Caco-2 (cell line): ENCODE measurements around the gene DNER. TPM values are rescaled to one million over a fixed set of nuclear protein-coding genes. Genes with fewer than 3 reads are reported as not detected.

ENCODE experiments used
- BruUV-seq: library from RNA; stranded (reverse); fragments of 400-500 nt; replicated peaks from 2 replicates; lab custom pipeline; 2021; lab: Mats Ljungman, UMichigan
- CTCF ChIA-PET: fragments of 300-600 bp; sonication (Branson Sonifier 250); formaldehyde crosslinking; loops from one replicate; lab custom pipeline; 2022; ENCODE audit warnings: antibody characterized with exemption; lab: Charles Lee
- POLR2A ChIA-PET: fragments of 300-600 bp; sonication (Branson Sonifier 250); formaldehyde crosslinking; loops from one replicate; lab custom pipeline; 2022; ENCODE audit warnings: antibody characterized with exemption; lab: Charles Lee
- DNase-seq, 2 experiments: peaks; one replicate each; pipeline versions ENCODE4 v3.0.0 to v3.0.0-alpha.2; 2020 to 2022
- H3K27me3 ChIP-seq: replicated peaks from 2 replicates; pipeline ENCODE4 v1.6.0; 2011; ENCODE audit warnings: low read length; ENCODE audit not compliant: control insufficient read depth, insufficient read depth
- H3K36me3 ChIP-seq: 2 replicates; pipeline ENCODE4 v1.5.1; 2011; ENCODE audit warnings: low read length; ENCODE audit not compliant: control insufficient read depth, insufficient read depth
- H3K4me1 ChIP-seq: fragments of 250-450 bp; sonication (Bioruptor Pico); 2 replicates; pipeline ENCODE4 v1.5.1; 2020; ENCODE audit warnings: mild to moderate bottlenecking
- H3K4me3 ChIP-seq: 2 replicates; pipeline ENCODE4 v1.5.1; 2011; ENCODE audit warnings: low read depth, mild to moderate bottlenecking, control low read depth, low read length
- H3K9me3 ChIP-seq: fragments of 250-450 bp; sonication (Bioruptor Pico); 2 replicates; pipeline ENCODE4 v1.5.1; 2020; ENCODE audit warnings: mild to moderate bottlenecking, moderate library complexity
- H3K27ac Mint-ChIP-seq: one replicate; pipeline ENCODE4 v1.8.0; 2022; ENCODE audit warnings: mixed read lengths; ENCODE audit not compliant: unreplicated experiment
- H3K27me3 Mint-ChIP-seq: one replicate; pipeline ENCODE4 v1.8.0; 2022; ENCODE audit warnings: mixed read lengths; ENCODE audit not compliant: insufficient read depth, unreplicated experiment
- H3K36me3 Mint-ChIP-seq: one replicate; pipeline ENCODE4 v1.8.0; 2022; ENCODE audit warnings: mild to moderate bottlenecking, mixed read lengths; ENCODE audit not compliant: insufficient read depth, unreplicated experiment
- H3K4me1 Mint-ChIP-seq: one replicate; pipeline ENCODE4 v1.8.0; 2022; ENCODE audit warnings: low read depth, mixed read lengths; ENCODE audit not compliant: unreplicated experiment
- H3K4me3 Mint-ChIP-seq: one replicate; pipeline ENCODE4 v1.8.0; 2022; ENCODE audit warnings: mild to moderate bottlenecking, moderate library complexity, mixed read lengths; ENCODE audit not compliant: unreplicated experiment
- H3K9me3 Mint-ChIP-seq: one replicate; pipeline ENCODE4 v1.8.0; 2022; ENCODE audit warnings: mixed read lengths; ENCODE audit not compliant: unreplicated experiment
- intact Hi-C: fragments of 100-400 bp; cut with micrococcal nuclease; formaldehyde crosslinking; loops from one replicate; pipeline ENCODE4 v1.10.0; 2022; ENCODE audit not compliant: unreplicated experiment
- total RNA-seq: library from RNA; stranded (reverse); gene quantifications from 2 replicates; pipeline ENCODE4 v1.2.3, GENCODE V29; 2022
- TF ChIP-seq, protein P1 (sequence below), 2 experiments: fragments of 200-600 bp in 1 of 2; IDR thresholded peaks; 1 replicate in 1 of 2; 2 replicates in 1 of 2; pipeline versions ENCODE4 v1.5.1 to v1.8.0; 2011 to 2022; ENCODE audit warnings: antibody characterized with exemption in 1 of 2, control low read depth in 1 of 2, inconsistent platforms in 1 of 2, low read depth in 1 of 2, low read length in 1 of 2, mild to moderate bottlenecking in 1 of 2, moderate library complexity in 1 of 2; ENCODE audit not compliant: insufficient read depth in 1 of 2, severe bottlenecking in 1 of 2, unreplicated experiment in 1 of 2

DNER gene
- total RNA-seq, 1 experiment from 2014 or later: not detected

DNA sequence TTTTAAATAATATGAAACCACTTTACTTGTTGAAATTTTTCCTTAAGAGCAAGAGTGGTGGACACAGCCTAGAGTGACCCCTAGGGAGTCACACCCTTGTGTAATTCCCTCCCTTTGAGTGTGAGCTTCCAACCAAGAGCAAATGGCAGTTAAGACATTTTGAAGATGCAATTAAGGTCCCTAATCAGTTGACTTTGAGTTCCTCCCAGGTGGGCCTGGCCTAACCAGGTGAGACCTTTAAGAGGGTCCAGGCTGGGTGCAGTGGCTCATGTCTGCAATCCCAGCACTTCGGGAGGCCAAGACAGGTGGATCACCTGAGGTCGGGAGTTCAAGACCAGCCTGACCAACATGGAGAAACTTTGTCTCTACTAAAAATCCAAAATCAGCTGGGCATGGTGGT is 299.7 kb downstream of the DNER start:
- intact Hi-C loops: no loop called here
- Mint-ChIP-seq H3K4me1 (peaks cover 7% of the 10 kb centered on the region), H3K9me3 (peaks cover 8% of the 10 kb centered on the region), H3K27me3 (peaks cover 3% of the 10 kb centered on the region), H3K36me3 (no peaks in the 10 kb centered on the region), H3K27ac (no peak overlapping the region), H3K4me3 (no peak overlapping the region)
- Histone ChIP-seq H3K4me3 (no peak overlapping the region), H3K27me3 (no peaks in the 10 kb centered on the region), H3K36me3 (no peaks in the 10 kb centered on the region), H3K9me3 (no peaks in the 10 kb centered on the region), H3K4me1 (no peaks in the 10 kb centered on the region)
- POLR2A ChIA-PET: no interaction called here
- BruUV-seq: no TSS peak
- no peak for DNase-seq
- TF ChIP-seq, protein P1, sequence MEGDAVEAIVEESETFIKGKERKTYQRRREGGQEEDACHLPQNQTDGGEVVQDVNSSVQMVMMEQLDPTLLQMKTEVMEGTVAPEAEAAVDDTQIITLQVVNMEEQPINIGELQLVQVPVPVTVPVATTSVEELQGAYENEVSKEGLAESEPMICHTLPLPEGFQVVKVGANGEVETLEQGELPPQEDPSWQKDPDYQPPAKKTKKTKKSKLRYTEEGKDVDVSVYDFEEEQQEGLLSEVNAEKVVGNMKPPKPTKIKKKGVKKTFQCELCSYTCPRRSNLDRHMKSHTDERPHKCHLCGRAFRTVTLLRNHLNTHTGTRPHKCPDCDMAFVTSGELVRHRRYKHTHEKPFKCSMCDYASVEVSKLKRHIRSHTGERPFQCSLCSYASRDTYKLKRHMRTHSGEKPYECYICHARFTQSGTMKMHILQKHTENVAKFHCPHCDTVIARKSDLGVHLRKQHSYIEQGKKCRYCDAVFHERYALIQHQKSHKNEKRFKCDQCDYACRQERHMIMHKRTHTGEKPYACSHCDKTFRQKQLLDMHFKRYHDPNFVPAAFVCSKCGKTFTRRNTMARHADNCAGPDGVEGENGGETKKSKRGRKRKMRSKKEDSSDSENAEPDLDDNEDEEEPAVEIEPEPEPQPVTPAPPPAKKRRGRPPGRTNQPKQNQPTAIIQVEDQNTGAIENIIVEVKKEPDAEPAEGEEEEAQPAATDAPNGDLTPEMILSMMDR (IDR thresholded peaks at IDR 0.05; ENCODE audit: insufficient read depth in 1 of 2, low read depth in 1 of 2, low read length in 1 of 2, severe bottlenecking in 1 of 2, unreplicated experiment in 1 of 2): no peak
- CTCF ChIA-PET: no interaction called here

DNA sequence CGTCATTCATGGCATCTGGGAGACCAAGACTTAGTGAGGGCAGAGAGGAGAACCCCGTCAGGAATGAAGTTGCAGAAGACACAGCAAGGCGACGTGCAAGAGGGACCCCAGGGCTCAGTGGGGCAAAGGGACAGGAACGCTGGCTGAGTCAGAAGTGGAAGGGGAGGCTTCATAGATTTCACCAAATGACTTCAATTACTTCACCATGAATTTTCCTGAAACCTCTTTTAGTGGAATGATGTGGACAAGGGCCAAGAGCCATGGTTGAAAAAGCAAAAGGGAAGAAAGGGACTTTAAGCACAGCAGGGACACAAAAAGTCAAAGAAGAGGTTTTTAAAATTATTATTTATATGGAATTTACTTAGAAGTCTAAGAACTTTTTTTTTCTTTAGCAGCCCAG is 301.7 kb downstream of the DNER start:
- no peak for DNase-seq
- H3K27ac Mint-ChIP-seq: no peak overlapping the region
- no TSS peak for BruUV-seq
- H3K4me3 ChIP-seq: no peak overlapping the region
- H3K4me1 ChIP-seq: peaks cover 8% of the 10 kb centered on the region
- no peaks in the 10 kb centered on the region for H3K36me3 Mint-ChIP-seq
- intact Hi-C loops: no loop called here
- H3K36me3 ChIP-seq: no peaks in the 10 kb centered on the region
- CTCF ChIA-PET: no interaction called here
- peaks cover 7% of the 10 kb centered on the region for H3K4me1 Mint-ChIP-seq
- no peaks in the 10 kb centered on the region for H3K27me3 ChIP-seq
- TF ChIP-seq, protein P1 (IDR thresholded peaks at IDR 0.05; ENCODE audit: insufficient read depth in 1 of 2, low read depth in 1 of 2, low read length in 1 of 2, severe bottlenecking in 1 of 2, unreplicated experiment in 1 of 2): no peak
- no peak overlapping the region for H3K4me3 Mint-ChIP-seq
- POLR2A ChIA-PET: no interaction called here
- peaks cover 3% of the 10 kb centered on the region for H3K27me3 Mint-ChIP-seq
- H3K9me3 Mint-ChIP-seq: peaks cover 10% of the 10 kb centered on the region
- H3K9me3 ChIP-seq: 0 out of 2 replicates have a peak, but pooled peaks cover 3% of the 10 kb centered on the region

DNA sequence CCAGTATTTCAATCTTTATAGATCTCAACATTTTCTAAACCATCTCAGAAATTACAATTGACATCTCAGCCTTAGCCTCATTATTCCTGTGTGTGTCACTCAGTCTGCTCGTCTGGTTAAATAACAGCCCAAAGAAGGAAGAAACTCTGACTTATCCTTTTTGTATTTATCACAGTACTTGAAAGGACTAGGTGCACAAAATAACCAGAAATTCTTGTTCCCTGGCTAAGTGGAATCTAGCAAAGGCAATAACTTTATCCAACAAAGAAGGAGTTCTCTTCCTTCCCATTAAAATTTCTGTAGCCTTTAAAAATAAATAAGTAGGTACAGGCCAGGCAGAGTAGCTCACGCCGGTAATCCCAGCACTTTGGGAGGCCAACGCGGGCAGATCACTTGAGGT is 303.4 kb downstream of the DNER start:
- intact Hi-C loops: no loop called here
- ChIA-PET CTCF (no interaction called here), POLR2A (no interaction called here)
- DNase-seq: no peak
- BruUV-seq: no TSS peak
- TF ChIP-seq, protein P1 (IDR thresholded peaks at IDR 0.05; ENCODE audit: insufficient read depth in 1 of 2, low read depth in 1 of 2, low read length in 1 of 2, severe bottlenecking in 1 of 2, unreplicated experiment in 1 of 2): no peak
- Histone ChIP-seq H3K9me3 (0 out of 2 replicates have a peak, but pooled peaks cover 3% of the 10 kb centered on the region), H3K27me3 (no peaks in the 10 kb centered on the region), H3K4me3 (no peak overlapping the region), H3K36me3 (no peaks in the 10 kb centered on the region), H3K4me1 (peaks cover 8% of the 10 kb centered on the region)
- no peaks in the 10 kb centered on the region for H3K36me3 Mint-ChIP-seq
- H3K9me3 Mint-ChIP-seq: peaks cover 10% of the 10 kb centered on the region
- no peaks in the 10 kb centered on the region for H3K27me3 Mint-ChIP-seq
- H3K4me3 Mint-ChIP-seq: no peak overlapping the region
- no peak overlapping the region for H3K27ac Mint-ChIP-seq
- H3K4me1 Mint-ChIP-seq: peaks cover 7% of the 10 kb centered on the region
